GM23338 (cell line): ENCODE measurements around the gene DST. TPM values are rescaled to one million over a fixed set of nuclear protein-coding genes. Genes with fewer than 3 reads are reported as not detected.

Experiments
- ATAC-seq: fragments of 200-7000 bp; cut with Tn5 transposase; 3 replicates; pipeline ENCODE4 v1.9.1; 2020
- DNase-seq: peaks from one replicate; pipeline ENCODE4 v3.0.0-alpha.2; 2015; ENCODE audit warnings: low spot score
- H2AFZ ChIP-seq: fragments of 200-600 bp; sonication (generic); 2 replicates; pipeline ENCODE4 v1.8.0; 2016; ENCODE audit warnings: antibody characterized with exemption, mild to moderate bottlenecking, moderate library complexity
- H3F3A ChIP-seq: fragments of 200-600 bp; sonication (generic); replicated peaks from 2 replicates; pipeline ENCODE4 v1.8.0; 2017; ENCODE audit warnings: antibody characterized with exemption, mixed run types, low read depth
- H3K27ac ChIP-seq: fragments of 200-600 bp; sonication (generic); 2 replicates; pipeline ENCODE4 v1.6.1; 2016; ENCODE audit warnings: low read depth
- H3K27me3 ChIP-seq: fragments of 200-600 bp; sonication (generic); 2 replicates; pipeline ENCODE4 v1.8.0; 2016; ENCODE audit warnings: mild to moderate bottlenecking, mixed run types, moderate library complexity; ENCODE audit not compliant: insufficient read depth
- H3K36me3 ChIP-seq: fragments of 200-600 bp; sonication (generic); 2 replicates; pipeline ENCODE4 v1.8.0; 2016; ENCODE audit warnings: mild to moderate bottlenecking; ENCODE audit not compliant: insufficient read depth
- H3K4me1 ChIP-seq: fragments of 200-600 bp; sonication (generic); 2 replicates; pipeline ENCODE4 v1.8.0; 2016; ENCODE audit warnings: mild to moderate bottlenecking, moderate library complexity; ENCODE audit not compliant: insufficient read depth
- H3K4me2 ChIP-seq: fragments of 200-600 bp; sonication (generic); 2 replicates; pipeline ENCODE4 v1.7.1; 2017; ENCODE audit warnings: mixed run types
- H3K4me3 ChIP-seq: fragments of 200-600 bp; sonication (generic); 2 replicates; pipeline ENCODE4 v1.6.1; 2016; ENCODE audit warnings: mixed run types
- H3K79me2 ChIP-seq: fragments of 200-600 bp; sonication (generic); replicated peaks from 2 replicates; pipeline ENCODE4 v1.8.0; 2017; ENCODE audit warnings: mild to moderate bottlenecking; ENCODE audit not compliant: insufficient read depth
- H3K9me2 ChIP-seq: fragments of 200-600 bp; sonication (generic); 2 replicates; pipeline ENCODE4 v1.8.0; 2017; ENCODE audit not compliant: insufficient read depth
- H4K20me1 ChIP-seq: fragments of 200-600 bp; sonication (generic); replicated peaks from 2 replicates; pipeline ENCODE4 v1.8.0; 2017; ENCODE audit warnings: mild to moderate bottlenecking; ENCODE audit not compliant: insufficient read depth
- H3K27ac Mint-ChIP-seq: 2 replicates; pipeline ENCODE4 v1.8.0; 2020; ENCODE audit warnings: inconsistent platforms, mild to moderate bottlenecking, moderate library complexity, mixed read lengths
- H3K27me3 Mint-ChIP-seq: 3 replicates; pipeline ENCODE4 v1.8.0; 2022; ENCODE audit warnings: low read depth, mild to moderate bottlenecking, moderate library complexity, mixed read lengths, inconsistent platforms; ENCODE audit not compliant: insufficient read depth, poor library complexity
- H3K36me3 Mint-ChIP-seq: 3 replicates; pipeline ENCODE4 v1.8.0; 2021; ENCODE audit warnings: low read depth, mild to moderate bottlenecking, inconsistent platforms, moderate library complexity, mixed read lengths
- H3K4me1 Mint-ChIP-seq: 3 replicates; pipeline ENCODE4 v1.8.0; 2020; ENCODE audit warnings: mild to moderate bottlenecking, inconsistent platforms, mixed read lengths
- H3K4me3 Mint-ChIP-seq: 3 replicates; pipeline ENCODE4 v1.8.0; 2021; ENCODE audit warnings: moderate library complexity, mild to moderate bottlenecking, inconsistent platforms, mixed read lengths
- H3K9me3 Mint-ChIP-seq: 3 replicates; pipeline ENCODE4 v1.8.0; 2020; ENCODE audit warnings: moderate library complexity, mild to moderate bottlenecking, inconsistent platforms, mixed read lengths
- CREB1 ChIP-seq: fragments of 250-450 bp; sonication (Bioruptor Pico); IDR thresholded peaks from 2 replicates; pipeline ENCODE4 v1.5.0; 2020; ENCODE audit warnings: low read depth, mild to moderate bottlenecking, moderate library complexity
- ETS1 ChIP-seq: IDR thresholded peaks from 2 replicates; pipeline ENCODE4 v1.6.1; 2016; ENCODE audit warnings: antibody characterized with exemption
- EZH2 ChIP-seq: fragments of 200-600 bp; sonication (generic); IDR thresholded peaks from one replicate; pipeline ENCODE4 v1.8.0; 2017; ENCODE audit warnings: antibody characterized with exemption, mild to moderate bottlenecking, low read depth; ENCODE audit not compliant: unreplicated experiment
- EZH2phosphoT487 ChIP-seq: fragments of 200-600 bp; sonication (generic); IDR thresholded peaks from one replicate; pipeline ENCODE4 v1.8.1; 2018; ENCODE audit warnings: antibody characterized with exemption; ENCODE audit not compliant: unreplicated experiment
- JUNB ChIP-seq: IDR thresholded peaks from one replicate; pipeline ENCODE4 v1.6.1; 2016; ENCODE audit warnings: antibody characterized with exemption; ENCODE audit not compliant: unreplicated experiment
- NANOG ChIP-seq: IDR thresholded peaks from 2 replicates; pipeline ENCODE4 v1.6.1; 2016; ENCODE audit warnings: antibody characterized with exemption, borderline replicate concordance
- POLR2AphosphoS5 ChIP-seq: IDR thresholded peaks from 2 replicates; pipeline ENCODE4 v1.6.1; 2016; ENCODE audit warnings: antibody characterized with exemption, low read depth
- REST ChIP-seq: IDR thresholded peaks from one replicate; pipeline ENCODE4 v1.6.1; 2018; ENCODE audit warnings: antibody characterized with exemption; ENCODE audit not compliant: unreplicated experiment
- STAT1 ChIP-seq: IDR thresholded peaks from one replicate; pipeline ENCODE4 v1.6.1; 2016; ENCODE audit warnings: antibody characterized with exemption; ENCODE audit not compliant: unreplicated experiment
- ZNF114 ChIP-seq: fragments of 250-450 bp; sonication (Bioruptor Pico); IDR thresholded peaks from 2 replicates; pipeline ENCODE4 v1.5.0; 2020; ENCODE audit warnings: mild to moderate bottlenecking, moderate library complexity
- ZNF331 ChIP-seq: fragments of 250-450 bp; sonication (Bioruptor Pico); IDR thresholded peaks from 2 replicates; pipeline ENCODE4 v1.5.0; 2020; ENCODE audit warnings: low read depth, mild to moderate bottlenecking, moderate library complexity
- ZNF462 ChIP-seq: fragments of 250-450 bp; sonication (Bioruptor Pico); IDR thresholded peaks from 2 replicates; pipeline ENCODE4 v1.5.0; 2020; ENCODE audit warnings: mild to moderate bottlenecking, moderate library complexity
- polyA plus RNA-seq: library from polyadenylated mRNA; unstranded; fragments of >200 nt; fragmentation: Nextera tagmentation; extraction: Ambion mirVana; gene quantifications from 2 replicates; pipeline ENCODE4 v1.2.1, GENCODE V29; 2016
- total RNA-seq: library from RNA; depleted of rRNA; stranded (reverse); fragments of >200 nt; shearing (Covaris generic); gene quantifications from 2 replicates; pipeline ENCODE4 v1.2.3, GENCODE V29; 2014

Gene DST
- total and polyA plus RNA-seq, 2 experiments from 2014 or later = 88.7 to 188 TPM

DNA sequence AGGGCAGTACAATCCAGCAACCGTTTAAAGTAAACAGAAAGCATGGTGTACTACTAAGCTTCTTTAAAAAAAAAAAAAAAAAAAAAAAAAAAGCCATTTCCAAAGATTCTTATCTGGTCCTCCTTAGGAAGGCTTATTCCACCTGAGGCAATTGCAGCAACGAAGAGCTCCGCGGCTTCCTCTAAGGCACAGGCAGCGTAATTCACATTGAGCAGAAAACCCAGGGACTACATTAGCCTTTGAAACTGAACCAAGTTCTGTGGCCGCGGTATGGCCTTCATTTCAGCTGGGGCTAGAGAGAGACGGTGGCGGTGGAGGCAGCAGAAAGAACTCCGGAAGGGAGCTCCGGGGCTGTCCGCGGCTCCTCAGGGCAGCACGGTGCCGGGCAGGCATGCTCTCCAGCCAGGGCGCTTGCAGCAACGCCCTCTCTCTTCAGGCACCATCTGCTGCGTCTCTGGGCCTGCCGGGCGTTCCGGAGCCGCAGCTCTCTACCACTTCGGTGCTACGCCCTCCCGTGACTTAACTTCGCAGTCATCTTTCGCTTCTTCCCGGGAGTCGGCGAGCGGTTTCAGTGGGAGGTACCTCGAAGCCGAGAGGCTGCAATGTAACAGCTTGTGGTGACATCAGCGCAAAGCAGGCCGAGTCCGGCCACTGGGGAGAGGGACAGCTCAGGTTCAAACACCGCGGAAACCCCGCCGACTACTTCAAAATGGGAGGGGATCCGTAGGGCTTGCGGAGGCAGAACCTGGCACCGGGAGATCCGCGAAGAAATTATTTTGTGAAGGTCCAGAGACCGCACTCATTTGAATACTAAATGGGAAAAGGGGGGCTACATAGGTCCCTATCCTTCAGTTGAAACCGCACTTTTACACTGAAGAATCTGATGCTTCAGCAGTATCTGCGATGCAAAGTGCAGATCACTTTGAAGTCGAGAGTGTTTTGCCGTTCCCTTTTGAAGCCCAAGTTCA lies 100.0 kb downstream of the DST start (continued):
- no peak for TF ChIP-seq REST
- TF ChIP-seq CREB1 = peak; percentile 57

- Histone ChIP-seq H3K4me2 (peak overlapping the region; percentile 81), H3K79me2 (peaks cover 57% of the 10 kb centered on the region), H3K4me1 (peaks cover 41% of the 10 kb centered on the region), H3K36me3 (no peaks in the 10 kb centered on the region), H3K27me3 (no peaks in the 10 kb centered on the region), H3K27ac (peak overlapping the region; percentile 89; the same call in 1 of the 2 replicates), H3K9me2 (no peaks in the 10 kb centered on the region), H3K4me3 (peak overlapping the region; percentile 53), H3F3A (peaks cover 3% of the 10 kb centered on the region; the same call in 1 of the 2 replicates), H4K20me1 (peaks cover 6% of the 10 kb centered on the region; the same call in 1 of the 2 replicates), H2AFZ (no peak overlapping the region)
- DNase-seq (no peak), ATAC-seq (no peak)
- Mint-ChIP-seq H3K4me3 (no peak overlapping the region), H3K9me3 (no peaks in the 10 kb centered on the region), H3K27ac (no peak overlapping the region), H3K4me1 (peaks cover 10% of the 10 kb centered on the region; the same call in 2 of the 3 replicates), H3K27me3 (no peaks in the 10 kb centered on the region), H3K36me3 (no peaks in the 10 kb centered on the region)
- TF ChIP-seq ZNF331 (CRISPR knock-in tag) = no peak
- TF ChIP-seq JUNB = no peak
- no peak for TF ChIP-seq NANOG
- no peak for TF ChIP-seq ZNF462
- TF ChIP-seq ZNF114 (CRISPR knock-in tag) = no peak
- no peak for TF ChIP-seq CREB1
- no peak for TF ChIP-seq EZH2phosphoT487
- TF ChIP-seq STAT1 = no peak
- no peak for TF ChIP-seq ETS1
- TF ChIP-seq POLR2AphosphoS5 = no peak
- TF ChIP-seq EZH2 = no peak
Measured at GRCh38 chr6:56541741-56542360, 100.8 kb downstream of the DST start.
